ENCODE measurements around the gene DCANP1. TPM values are rescaled to one million over a fixed set of nuclear protein-coding genes. Genes with fewer than 3 reads are reported as not detected.

Gene DCANP1
- total RNA-seq, 1 donor from 2014 or later = not detected

- H3K4me3 Mint-ChIP-seq (ENCODE audit: low read depth) = no peak overlapping the region
- H3K9me3 Mint-ChIP-seq = no peaks in the 10 kb centered on the region
- intact Hi-C loops (cut with micrococcal nuclease) = no loop called here
- peaks cover 28% of the 10 kb centered on the region for H3K27me3 Mint-ChIP-seq (ENCODE audit: low read depth)
- no peaks in the 10 kb centered on the region for H3K36me3 Mint-ChIP-seq (ENCODE audit: low read depth)
- no peak for DNase-seq (ENCODE audit: low spot score)
- no peak overlapping the region for H3K27ac Mint-ChIP-seq
- H3K4me1 Mint-ChIP-seq (ENCODE audit: low read depth) = no peaks in the 10 kb centered on the region
Measured at GRCh38 chr5:135473956-135474670, 27.0 kb upstream of the DCANP1 start.

- H3K4me1 Mint-ChIP-seq (ENCODE audit: low read depth) = no peaks in the 10 kb centered on the region
- no peak overlapping the region for H3K4me3 Mint-ChIP-seq (ENCODE audit: low read depth)
- intact Hi-C loops (cut with micrococcal nuclease) = no loop called here
- H3K27me3 Mint-ChIP-seq (ENCODE audit: low read depth) = peaks cover 38% of the 10 kb centered on the region
- H3K27ac Mint-ChIP-seq = no peak overlapping the region
- DNase-seq (ENCODE audit: low spot score) = no peak
- H3K9me3 Mint-ChIP-seq = no peaks in the 10 kb centered on the region
- no peaks in the 10 kb centered on the region for H3K36me3 Mint-ChIP-seq (ENCODE audit: low read depth)
Measured at GRCh38 chr5:135472141-135472540, 25.0 kb upstream of the DCANP1 start.

GRCh38 chr5:135471726-135472125 is 24.6 kb upstream of the DCANP1 start:
- H3K27me3 Mint-ChIP-seq (ENCODE audit: low read depth) = peaks cover 39% of the 10 kb centered on the region
- H3K9me3 Mint-ChIP-seq = no peaks in the 10 kb centered on the region
- no peak overlapping the region for H3K27ac Mint-ChIP-seq
- H3K4me1 Mint-ChIP-seq (ENCODE audit: low read depth) = no peaks in the 10 kb centered on the region
- intact Hi-C loops (cut with micrococcal nuclease) = no loop called here
- DNase-seq (ENCODE audit: low spot score) = no peak
- no peak overlapping the region for H3K4me3 Mint-ChIP-seq (ENCODE audit: low read depth)
- H3K36me3 Mint-ChIP-seq (ENCODE audit: low read depth) = no peaks in the 10 kb centered on the region

GRCh38 chr5:135469911-135470310 is 22.8 kb upstream of the DCANP1 start:
- no peak overlapping the region for H3K27ac Mint-ChIP-seq
- intact Hi-C loops (cut with micrococcal nuclease) = loop anchor here (10.0 kb wide), 1 partner anchor 365 kb away; the partner anchor contains the start of gene SLC25A48

GRCh38 chr5:135468541-135468940 is 21.4 kb upstream of the DCANP1 start:
- H3K27me3 Mint-ChIP-seq (ENCODE audit: low read depth) = peaks cover 47% of the 10 kb centered on the region
- H3K27ac Mint-ChIP-seq = no peak overlapping the region
- intact Hi-C loops (cut with micrococcal nuclease) = loop anchor here (10.0 kb wide), 1 partner anchor 366 kb away; the partner anchor contains the start of gene SLC25A48
- H3K4me3 Mint-ChIP-seq (ENCODE audit: low read depth) = no peak overlapping the region
- H3K4me1 Mint-ChIP-seq (ENCODE audit: low read depth) = peaks cover 3% of the 10 kb centered on the region
- no peaks in the 10 kb centered on the region for H3K9me3 Mint-ChIP-seq
- H3K36me3 Mint-ChIP-seq (ENCODE audit: low read depth) = no peaks in the 10 kb centered on the region
- DNase-seq (ENCODE audit: low spot score) = no peak

More at GRCh38 chr5:135469911-135470310, 22.8 kb upstream of the DCANP1 start:
- H3K9me3 Mint-ChIP-seq = no peaks in the 10 kb centered on the region
- DNase-seq (ENCODE audit: low spot score) = no peak
- H3K36me3 Mint-ChIP-seq (ENCODE audit: low read depth) = no peaks in the 10 kb centered on the region
- H3K4me1 Mint-ChIP-seq (ENCODE audit: low read depth) = peaks cover 3% of the 10 kb centered on the region
- peaks cover 45% of the 10 kb centered on the region for H3K27me3 Mint-ChIP-seq (ENCODE audit: low read depth)
- H3K4me3 Mint-ChIP-seq (ENCODE audit: low read depth) = no peak overlapping the region

- no peaks in the 10 kb centered on the region for H3K36me3 Mint-ChIP-seq (ENCODE audit: low read depth)
- H3K4me3 Mint-ChIP-seq (ENCODE audit: low read depth) = no peak overlapping the region
- H3K27ac Mint-ChIP-seq = no peak overlapping the region
- H3K4me1 Mint-ChIP-seq (ENCODE audit: low read depth) = peaks cover 3% of the 10 kb centered on the region
- H3K9me3 Mint-ChIP-seq = no peaks in the 10 kb centered on the region
- DNase-seq (ENCODE audit: low spot score) = no peak
- peaks cover 44% of the 10 kb centered on the region for H3K27me3 Mint-ChIP-seq (ENCODE audit: low read depth)
- intact Hi-C loops (cut with micrococcal nuclease) = loop anchor here (10.0 kb wide), 1 partner anchor 367 kb away; the partner anchor contains the start of gene SLC25A48
Measured at GRCh38 chr5:135467871-135468485, 20.8 kb upstream of the DCANP1 start.

DNA sequence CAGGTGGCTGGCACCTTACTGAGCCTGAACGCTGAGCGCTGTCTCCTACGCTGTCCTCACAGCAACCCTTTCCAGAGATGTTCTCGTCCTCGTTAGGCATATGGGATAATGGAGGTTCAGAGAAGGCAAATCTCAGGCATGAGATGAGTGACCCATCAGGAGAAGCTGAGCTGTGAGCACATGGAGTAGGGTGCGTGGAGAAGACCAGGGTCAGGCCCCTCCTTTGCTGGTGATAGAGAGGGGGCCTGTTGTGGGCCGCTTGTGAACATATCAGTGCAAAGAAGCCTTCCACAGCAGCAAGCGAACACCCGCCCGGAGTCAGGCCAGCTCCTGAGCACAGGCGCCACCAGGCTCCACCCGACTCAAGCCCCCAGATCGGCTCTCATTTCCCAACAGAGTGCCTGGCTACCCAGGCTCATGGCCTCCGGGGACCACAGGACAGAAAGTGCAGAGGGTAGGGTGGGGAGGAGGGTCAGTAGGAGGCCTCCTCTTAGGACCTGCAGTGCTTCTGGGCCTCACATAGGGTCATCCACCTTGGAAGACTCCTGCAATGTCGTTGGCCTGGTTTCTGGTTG is 20.0 kb upstream of the DCANP1 start:
- peaks cover 41% of the 10 kb centered on the region for H3K27me3 Mint-ChIP-seq (ENCODE audit: low read depth)

GRCh38 chr5:135466178-135467050 is 19.3 kb upstream of the DCANP1 start:
- Mint-ChIP-seq H3K4me1 (ENCODE audit: low read depth) (peaks cover 3% of the 10 kb centered on the region), H3K27ac (no peak overlapping the region), H3K27me3 (ENCODE audit: low read depth) (peaks cover 39% of the 10 kb centered on the region), H3K9me3 (no peaks in the 10 kb centered on the region), H3K4me3 (ENCODE audit: low read depth) (peak overlapping the region; percentile 18), H3K36me3 (ENCODE audit: low read depth) (no peaks in the 10 kb centered on the region)
- intact Hi-C loops (cut with micrococcal nuclease) = loop anchor here (1.0 to 10.0 kb wide), 3 partner anchors 86 to 368 kb away; partner anchors contain the start of gene SLC25A48
- DNase-seq (ENCODE audit: low spot score) = peak; percentile 68

More for the DNA sequence above, 20.0 kb upstream of the DCANP1 start:
- no peaks in the 10 kb centered on the region for H3K36me3 Mint-ChIP-seq (ENCODE audit: low read depth)
- no peak overlapping the region for H3K4me3 Mint-ChIP-seq (ENCODE audit: low read depth)
- H3K27ac Mint-ChIP-seq = no peak overlapping the region
- intact Hi-C loops (cut with micrococcal nuclease) = loop anchor here (10.0 kb wide), 1 partner anchor 368 kb away; the partner anchor contains the start of gene SLC25A48
- no peak for DNase-seq (ENCODE audit: low spot score)
- no peaks in the 10 kb centered on the region for H3K9me3 Mint-ChIP-seq
- H3K4me1 Mint-ChIP-seq (ENCODE audit: low read depth) = peaks cover 3% of the 10 kb centered on the region

DNA sequence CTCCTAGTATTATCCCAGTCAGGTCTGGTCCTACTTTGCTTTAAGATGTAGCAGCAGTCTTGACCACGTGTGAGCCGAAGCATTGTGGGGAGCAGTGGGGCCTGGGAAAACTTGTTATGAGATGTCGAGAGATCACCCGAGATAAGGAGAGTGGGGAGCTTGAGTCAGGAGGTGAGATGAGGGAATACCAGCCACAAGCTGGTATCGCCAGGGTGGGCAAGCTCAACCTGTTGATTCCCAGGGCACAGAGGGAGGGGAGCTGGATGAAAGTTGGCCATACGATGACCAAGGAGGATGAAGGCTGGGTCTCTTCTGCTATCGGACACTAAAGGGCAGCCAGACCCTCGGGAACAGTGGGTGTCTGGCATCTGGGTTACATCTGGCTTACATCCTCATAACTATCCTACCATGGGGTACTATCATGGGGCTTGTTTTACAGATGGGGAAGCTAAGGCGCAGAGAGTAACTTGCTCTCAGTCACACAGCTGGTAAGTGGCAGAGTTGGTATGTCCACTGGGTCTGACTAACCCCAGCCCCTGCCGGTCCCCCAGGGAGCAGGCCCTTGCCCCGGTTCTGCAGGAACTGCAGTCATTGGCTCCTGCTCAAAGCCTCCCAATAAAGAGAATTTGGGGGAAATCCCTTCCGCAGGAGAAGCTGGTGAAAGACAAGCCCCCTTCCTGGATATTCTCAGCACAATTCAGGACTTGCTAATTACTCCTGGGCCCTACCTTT is 18.4 kb upstream of the DCANP1 start:
- no peak for DNase-seq (ENCODE audit: low spot score)
- H3K36me3 Mint-ChIP-seq (ENCODE audit: low read depth) = no peaks in the 10 kb centered on the region
- H3K27me3 Mint-ChIP-seq (ENCODE audit: low read depth) = peaks cover 38% of the 10 kb centered on the region
- H3K27ac Mint-ChIP-seq = no peak overlapping the region
- H3K4me1 Mint-ChIP-seq (ENCODE audit: low read depth) = peaks cover 3% of the 10 kb centered on the region
- H3K9me3 Mint-ChIP-seq = no peaks in the 10 kb centered on the region
- intact Hi-C loops (cut with micrococcal nuclease) = loop anchor here (1.0 to 10.0 kb wide), 3 partner anchors 87 to 369 kb away; partner anchors contain the start of gene SLC25A48
- H3K4me3 Mint-ChIP-seq (ENCODE audit: low read depth) = no peak overlapping the region

DNA sequence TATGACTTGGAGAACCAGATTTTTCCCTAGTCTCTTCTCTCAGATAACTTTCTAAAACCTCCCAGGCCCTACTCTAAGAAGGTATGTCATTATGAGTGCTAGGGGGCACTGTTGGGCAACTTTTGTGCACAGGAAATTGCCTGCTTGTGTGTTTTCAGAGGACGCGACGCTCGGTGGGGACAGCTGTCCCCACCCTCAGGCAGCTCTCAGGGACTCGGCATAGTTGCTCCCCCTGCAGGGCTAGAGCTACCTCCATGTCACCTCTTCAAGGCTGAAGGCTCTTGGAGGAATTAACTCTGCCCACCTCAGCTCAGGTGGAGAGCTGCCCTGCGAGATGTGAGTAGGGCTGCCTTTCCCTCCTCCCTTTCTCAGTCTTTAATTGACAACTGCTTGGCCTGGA is 15.2 kb upstream of the DCANP1 start:
- Mint-ChIP-seq H3K36me3 (ENCODE audit: low read depth) (no peaks in the 10 kb centered on the region), H3K4me3 (ENCODE audit: low read depth) (no peak overlapping the region), H3K9me3 (no peaks in the 10 kb centered on the region), H3K27me3 (ENCODE audit: low read depth) (peaks cover 26% of the 10 kb centered on the region), H3K4me1 (ENCODE audit: low read depth) (peaks cover 3% of the 10 kb centered on the region), H3K27ac (no peak overlapping the region)
- DNase-seq (ENCODE audit: low spot score) = peak; percentile 45
- intact Hi-C loops (cut with micrococcal nuclease) = loop anchor here (10.0 kb wide), 1 partner anchor 372 kb away; the partner anchor contains the start of gene SLC25A48

GRCh38 chr5:135461481-135462151 is 14.5 kb upstream of the DCANP1 start:
- intact Hi-C loops (cut with micrococcal nuclease) = loop anchor here (10.0 kb wide), 1 partner anchor 373 kb away; the partner anchor contains the start of gene SLC25A48

More at GRCh38 chr5:135461481-135462151, 14.5 kb upstream of the DCANP1 start:
- Mint-ChIP-seq H3K4me1 (ENCODE audit: low read depth) (peaks cover 3% of the 10 kb centered on the region), H3K36me3 (ENCODE audit: low read depth) (no peaks in the 10 kb centered on the region), H3K4me3 (ENCODE audit: low read depth) (no peak overlapping the region), H3K9me3 (no peaks in the 10 kb centered on the region), H3K27me3 (ENCODE audit: low read depth) (peaks cover 26% of the 10 kb centered on the region), H3K27ac (no peak overlapping the region)
- no peak for DNase-seq (ENCODE audit: low spot score)

Measured in activated T-helper 2 cell treated with anti-CD3 and anti-CD28 coated beads, Interferon-gamma antibody, Interleukin-2, Interleukin-4, amounts not matched to agents 10 μg/mL and 5 μg/mL and 100 μg/mL, durations not matched to agents 14 hours and 24 hours and 36 hours (primary cell).